GM13976 (cell line): ENCODE data around the gene TSHZ2.

Experiments used
- DNase-seq: peaks from one replicate; pipeline ENCODE4 v3.0.0; 2012; ENCODE audit warnings: low spot score
- CTCF ChIP-seq: IDR thresholded peaks from 2 replicates; pipeline ENCODE4 v1.5.1; 2012; ENCODE audit warnings: borderline replicate concordance, mild to moderate bottlenecking; ENCODE audit not compliant: insufficient read depth; ENCODE audit errors: extremely low read depth, missing control alignments, control extremely low read depth
- in situ Hi-C: fragments of 300-500 bp; cut with MboI; formaldehyde crosslinking; loops from one replicate; pipeline ENCODE4 v1.12.0; 2022; ENCODE audit warnings: low sequenced_read_pairs, mixed read lengths, inconsistent platforms; ENCODE audit not compliant: unreplicated experiment

The TSHZ2 gene

GRCh38 chr20:53061192-53062108, 89.3 kb downstream of the TSHZ2 start:
- in situ Hi-C loops = no loop called here
- TF ChIP-seq CTCF = no peak
- no peak for DNase-seq

GRCh38 chr20:53064935-53065334, 92.8 kb downstream of the TSHZ2 start:
- DNase-seq = no peak
- TF ChIP-seq CTCF = no peak
- in situ Hi-C loops = no loop called here

DNA sequence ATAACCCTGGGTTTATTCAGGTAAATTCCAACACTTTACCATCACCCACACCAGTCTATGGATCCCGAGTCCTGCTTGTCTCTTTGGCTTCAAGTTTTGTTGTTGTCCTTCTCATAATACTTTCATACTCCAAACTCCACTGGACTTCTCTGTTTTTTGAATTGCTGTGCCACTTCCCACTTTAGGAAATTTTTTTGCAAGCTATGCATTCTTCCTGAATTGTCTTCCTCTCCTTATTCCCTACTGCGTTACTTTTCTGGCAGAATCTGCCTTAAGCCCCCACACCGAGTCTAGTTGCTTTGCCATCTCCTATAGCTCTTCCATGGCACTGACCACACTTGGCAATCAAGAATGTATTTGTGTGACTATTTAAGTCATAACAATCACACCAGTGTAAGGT, 96.1 kb downstream of the TSHZ2 start:
- DNase-seq = no peak
- in situ Hi-C loops = no loop called here
- no peak for TF ChIP-seq CTCF

DNA sequence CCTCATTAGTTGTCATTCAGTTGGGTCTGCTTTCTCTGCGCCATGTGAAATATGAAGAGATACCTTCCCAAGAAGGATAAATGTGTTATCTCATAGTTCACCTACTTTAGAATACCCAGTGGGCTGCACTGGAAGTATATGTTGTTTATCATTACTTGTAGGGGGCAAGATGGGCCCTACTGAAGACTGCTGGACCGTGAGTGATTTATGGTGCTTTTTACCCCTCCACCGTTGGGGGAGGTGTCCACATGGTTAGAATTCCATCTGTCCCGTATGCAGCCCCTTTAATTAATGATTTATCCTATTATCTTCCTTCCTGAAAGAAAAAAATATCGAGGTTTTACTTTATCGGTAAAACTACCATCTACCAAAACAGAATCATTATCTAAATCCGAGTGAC, 97.0 kb downstream of the TSHZ2 start:
- TF ChIP-seq CTCF = no peak
- in situ Hi-C loops = no loop called here

GRCh38 chr20:53070224-53070623, 98.1 kb downstream of the TSHZ2 start:
- DNase-seq = no peak
- in situ Hi-C loops = no loop called here
- no peak for TF ChIP-seq CTCF

More for the DNA sequence above, 97.0 kb downstream of the TSHZ2 start:
- no peak for DNase-seq

GRCh38 chr20:53070706-53071392, 98.7 kb downstream of the TSHZ2 start:
- no peak for TF ChIP-seq CTCF
- DNase-seq = no peak
- in situ Hi-C loops = no loop called here
